GM10248 (cell line): ENCODE results near the gene NLRP3.
"Not testable (repeated sequence)": the region's sequence is repeated elsewhere in the genome, so short reads cannot be mapped to it uniquely, and the experiment has no call there.

Source experiments
- CTCF ChIA-PET: fragments of 300-600 bp; sonication (Branson Sonifier 250); formaldehyde crosslinking; extraction: SDS; loops from one replicate; lab custom pipeline; 2021; ENCODE audit warnings: antibody characterized with exemption; lab: Yijun Ruan, JAX
- POLR2A ChIA-PET: fragments of 350-650 bp; sonication (Branson Sonifier 250); formaldehyde crosslinking; extraction: SDS; loops from one replicate; lab custom pipeline; 2020; ENCODE audit warnings: antibody characterized with exemption; lab: Yijun Ruan, JAX
- DNase-seq: peaks from one replicate; pipeline ENCODE4 v3.0.0; 2012; ENCODE audit errors: extremely low spot score
- CTCF ChIP-seq: IDR thresholded peaks from 2 replicates; pipeline ENCODE4 v1.5.1; 2012; ENCODE audit warnings: mild to moderate bottlenecking, low read depth; ENCODE audit errors: extremely low read depth, missing control alignments, control extremely low read depth

NLRP3 gene

DNA sequence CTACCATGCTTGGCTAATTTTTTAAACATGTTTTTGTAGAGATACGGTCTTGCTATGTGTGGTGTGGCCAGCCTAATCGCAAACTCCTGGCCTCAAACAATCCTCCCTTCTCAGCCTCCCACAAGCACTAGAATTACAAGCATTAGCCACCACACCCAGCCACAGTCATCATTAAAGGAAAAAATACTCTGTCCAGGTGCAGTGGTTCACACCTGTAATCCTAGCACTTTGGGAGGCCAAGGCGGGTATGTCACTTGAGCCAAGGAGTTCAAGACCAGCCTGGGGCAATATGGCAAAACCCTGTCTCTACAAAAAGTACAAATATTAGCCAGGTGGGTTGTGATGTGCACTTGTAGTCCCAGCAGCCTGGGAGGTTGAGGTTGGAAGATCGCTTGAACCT lies 25.0 kb upstream of the NLRP3 start:
- ChIA-PET POLR2A (no interaction called here), CTCF (interaction anchor here (0.7 to 7.0 kb wide), 19 partner anchors 8 to 278 kb away, joined by 3 to 114 read pairs (median 5); no protein-coding TSS in a partner anchor)
- DNase-seq, result no peak
- TF ChIP-seq CTCF, result no peak

GRCh38 chr1:247392088-247392487 lies 23.9 kb upstream of the NLRP3 start:
- DNase-seq, result no peak
- POLR2A ChIA-PET, result no interaction called here
- CTCF ChIA-PET, result interaction anchor here (0.5 kb wide), 1 partner anchor 94 kb away, joined by 3 read pairs; no protein-coding TSS in a partner anchor
- no peak for TF ChIP-seq CTCF

DNA sequence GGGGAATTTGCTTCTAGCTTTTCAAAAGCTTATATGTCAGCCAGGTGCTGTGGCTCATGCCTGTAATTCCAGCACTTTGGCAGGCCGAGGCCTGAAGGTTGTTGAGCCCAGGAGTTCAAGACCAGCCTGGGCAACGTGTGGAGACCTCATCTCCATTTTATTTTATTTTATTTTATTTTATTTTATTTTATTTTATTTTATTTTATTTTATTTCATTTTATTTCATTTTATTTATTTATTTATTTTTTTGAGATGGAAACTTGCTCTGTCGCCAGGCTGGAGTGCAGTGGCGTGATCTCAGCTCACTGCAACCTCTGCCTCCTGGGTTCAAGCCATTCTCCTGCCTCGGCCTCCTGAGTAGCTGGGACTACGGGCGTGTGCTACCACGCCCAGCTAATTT lies 20.9 kb upstream of the NLRP3 start:
- DNase-seq, POLR2A ChIA-PET: not testable (repeated sequence)
- CTCF ChIA-PET, result interaction anchor here (1.4 to 1.6 kb wide), 2 partner anchors 22 to 53 kb away, joined by 3 to 4 read pairs; no protein-coding TSS in a partner anchor

DNA sequence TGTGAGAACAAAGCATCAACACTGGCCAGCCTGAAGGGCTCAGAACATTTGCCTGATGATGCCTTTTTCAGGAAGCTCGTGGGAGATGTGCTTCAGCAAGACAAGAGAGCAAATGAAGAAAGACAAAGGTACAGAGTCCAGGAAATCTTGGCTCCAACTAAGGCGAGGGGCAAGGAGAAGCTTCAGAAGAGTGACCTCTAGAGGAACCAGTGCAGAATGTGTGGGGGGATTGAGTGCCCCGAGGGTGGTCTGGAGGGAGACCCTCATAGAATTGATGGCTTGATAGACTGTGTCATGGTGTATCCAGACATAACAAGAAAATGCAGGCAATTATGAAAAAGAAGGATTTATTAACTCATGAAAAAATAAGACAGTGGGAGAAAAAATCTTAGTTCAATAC lies 15.3 kb upstream of the NLRP3 start:
- CTCF ChIA-PET, result interaction anchor here (1.0 kb wide), 1 partner anchor 11 kb away, joined by 3 read pairs; no protein-coding TSS in a partner anchor
- no peak for TF ChIP-seq CTCF
- POLR2A ChIA-PET, result no interaction called here
- DNase-seq, result no peak

GRCh38 chr1:247401310-247402119 lies 14.5 kb upstream of the NLRP3 start:
- POLR2A ChIA-PET, result no interaction called here
- CTCF ChIA-PET, result interaction anchor here (1.0 to 2.0 kb wide), 4 partner anchors 11 to 150 kb away, joined by 3 to 10 read pairs (median 4); no protein-coding TSS in a partner anchor
- no peak for TF ChIP-seq CTCF
- DNase-seq, result no peak

- ChIA-PET POLR2A (no interaction called here), CTCF (interaction anchor here (1.0 to 2.0 kb wide), 3 partner anchors 12 to 150 kb away, joined by 3 to 10 read pairs (median 4); no protein-coding TSS in a partner anchor)
- TF ChIP-seq CTCF, result no peak
These were observed 13.8 kb upstream of the NLRP3 start for GRCh38 chr1:247402120-247402675.

DNA sequence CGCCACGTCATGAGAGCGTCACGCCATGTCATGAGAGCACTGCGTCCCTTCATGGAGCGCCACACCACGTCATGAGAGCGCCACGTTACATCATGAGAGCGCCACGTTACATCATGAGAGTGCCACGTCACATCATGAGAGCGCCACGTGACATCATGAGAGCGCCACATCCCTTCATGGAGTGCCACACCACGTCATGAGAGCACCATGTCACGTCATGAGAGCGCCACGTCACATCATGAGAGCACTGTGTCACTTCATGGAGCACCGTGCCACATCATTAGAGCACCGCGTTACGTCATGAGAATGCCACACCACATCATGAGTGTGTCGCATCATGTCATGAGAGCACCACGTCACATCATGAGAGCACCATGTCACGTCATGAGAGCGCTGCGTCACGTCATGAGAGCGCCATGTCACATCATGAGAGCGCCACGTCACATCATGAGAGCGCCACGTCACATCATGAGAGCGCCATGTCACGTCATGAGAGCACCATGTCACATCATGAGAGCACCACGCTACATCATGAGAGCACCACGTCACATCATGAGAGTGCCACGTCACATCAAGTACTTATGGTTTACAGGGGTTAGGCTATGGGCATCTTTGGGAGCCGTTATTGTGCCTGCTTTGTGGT lies 9.8 kb upstream of the NLRP3 start:
- ChIA-PET POLR2A (no interaction called here), CTCF (interaction anchor here (1.2 kb wide), 1 partner anchor 33 kb away, joined by 3 read pairs; no protein-coding TSS in a partner anchor)
- no peak for DNase-seq
- TF ChIP-seq CTCF, result no peak

More at GRCh38 chr1:247402120-247402675, 13.8 kb upstream of the NLRP3 start:
- no peak for DNase-seq
